ENCODE measurements around the gene CDNF.

The CDNF gene

DNA sequence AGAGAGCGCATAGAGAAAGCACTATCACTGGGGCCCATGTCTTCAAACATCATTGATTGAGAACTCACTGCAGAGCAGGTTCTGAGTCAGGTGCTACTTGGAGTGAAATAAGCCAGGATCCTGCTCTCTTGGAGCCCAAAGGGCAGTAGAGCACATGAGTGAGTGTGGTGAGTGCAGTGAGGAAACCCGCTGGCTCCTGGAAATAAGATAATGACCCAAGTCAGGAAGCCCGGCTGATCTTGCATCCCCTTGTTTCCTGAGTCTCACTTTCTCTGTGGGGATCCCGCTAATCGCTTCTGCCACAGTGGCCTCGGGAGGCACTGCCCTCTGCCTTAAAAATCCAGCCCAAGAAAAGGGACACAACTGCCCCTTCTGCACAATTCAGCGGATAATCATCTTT is 56.1 kb downstream of the CDNF start:
- no peak for TF ChIP-seq REST (IDR thresholded peaks at IDR 0.05; ENCODE audit: insufficient read depth in 1 of 2, low read depth in 2 of 2, low read length in 2 of 2)
- TF ChIP-seq POLR2AphosphoS5 (IDR thresholded peaks at IDR 0.05; ENCODE audit: low read depth, low read length) = no peak
- no peak for TF ChIP-seq FOXP2 (optimal IDR thresholded peaks at IDR 0.05; ENCODE audit: borderline replicate concordance, extremely low read depth, extremely low read length, insufficient read depth)
- no peak for TF ChIP-seq SIN3A (IDR thresholded peaks at IDR 0.05; ENCODE audit: borderline replicate concordance, insufficient read depth, low read length)
- no peak for TF ChIP-seq TAF1 (IDR thresholded peaks at IDR 0.05; ENCODE audit: borderline replicate concordance, insufficient read depth, low read length)

GRCh38 chr10:14779001-14779651 is 58.7 kb downstream of the CDNF start:
- no peak for TF ChIP-seq FOXP2 (optimal IDR thresholded peaks at IDR 0.05; ENCODE audit: borderline replicate concordance, extremely low read depth, extremely low read length, insufficient read depth)
- TF ChIP-seq REST (IDR thresholded peaks at IDR 0.05; ENCODE audit: insufficient read depth in 1 of 2, low read depth in 2 of 2, low read length in 2 of 2) = no peak
- no peak for TF ChIP-seq POLR2AphosphoS5 (IDR thresholded peaks at IDR 0.05; ENCODE audit: low read depth, low read length)
- TF ChIP-seq TAF1 (IDR thresholded peaks at IDR 0.05; ENCODE audit: borderline replicate concordance, insufficient read depth, low read length) = no peak
- TF ChIP-seq SIN3A (IDR thresholded peaks at IDR 0.05; ENCODE audit: borderline replicate concordance, insufficient read depth, low read length) = no peak

DNA sequence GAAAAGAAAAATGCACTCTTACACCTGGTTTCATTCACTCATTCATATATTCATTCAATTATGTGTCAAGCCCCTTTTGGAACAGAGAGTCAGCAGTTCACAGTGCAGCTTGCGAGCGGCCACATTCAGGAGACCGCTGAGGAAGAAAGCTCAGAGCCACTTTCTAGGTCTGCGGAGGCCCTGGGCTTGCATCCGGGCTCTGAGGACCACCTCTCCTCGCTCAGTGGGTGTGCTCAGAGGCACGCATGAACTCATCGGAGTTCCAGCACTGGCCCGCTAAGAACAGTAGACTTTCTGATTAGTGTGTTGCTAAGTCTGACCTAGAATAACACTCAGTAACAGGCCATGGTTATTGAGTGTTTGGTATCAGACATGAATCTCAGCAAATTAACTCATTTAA is 61.3 kb downstream of the CDNF start:
- TF ChIP-seq FOXP2 (optimal IDR thresholded peaks at IDR 0.05; ENCODE audit: borderline replicate concordance, extremely low read depth, extremely low read length, insufficient read depth) (no peak), TAF1 (IDR thresholded peaks at IDR 0.05; ENCODE audit: borderline replicate concordance, insufficient read depth, low read length) (no peak), SIN3A (IDR thresholded peaks at IDR 0.05; ENCODE audit: borderline replicate concordance, insufficient read depth, low read length) (no peak), REST (IDR thresholded peaks at IDR 0.05; ENCODE audit: insufficient read depth in 1 of 2, low read depth in 2 of 2, low read length in 2 of 2) (no peak), POLR2AphosphoS5 (IDR thresholded peaks at IDR 0.05; ENCODE audit: low read depth, low read length) (no peak)

DNA sequence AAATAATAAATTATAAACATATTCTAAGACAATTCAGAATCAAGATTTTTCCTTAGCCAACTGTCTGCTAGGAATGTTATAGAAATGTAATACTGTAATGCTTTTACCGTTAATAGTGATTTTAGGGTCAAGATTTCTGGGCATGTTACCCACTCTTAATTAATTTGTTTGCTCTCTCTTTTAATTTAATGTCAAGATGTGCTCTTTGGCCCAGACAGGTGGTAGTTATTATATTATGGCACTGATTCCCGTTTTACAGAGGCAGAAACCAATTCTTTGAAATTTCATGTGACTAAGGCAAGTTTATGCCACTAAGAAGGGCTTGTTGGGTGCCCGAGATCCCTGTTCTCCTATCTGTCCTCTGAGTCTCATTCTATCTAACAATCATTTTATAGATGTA is 62.2 kb downstream of the CDNF start:
- TF ChIP-seq POLR2AphosphoS5 (IDR thresholded peaks at IDR 0.05; ENCODE audit: low read depth, low read length) (no peak), TAF1 (IDR thresholded peaks at IDR 0.05; ENCODE audit: borderline replicate concordance, insufficient read depth, low read length) (no peak), FOXP2 (optimal IDR thresholded peaks at IDR 0.05; ENCODE audit: borderline replicate concordance, extremely low read depth, extremely low read length, insufficient read depth) (no peak), SIN3A (IDR thresholded peaks at IDR 0.05; ENCODE audit: borderline replicate concordance, insufficient read depth, low read length) (no peak), REST (IDR thresholded peaks at IDR 0.05; ENCODE audit: insufficient read depth in 1 of 2, low read depth in 2 of 2, low read length in 2 of 2) (no peak)

Data from PFSK-1 (cell line).